H1 (cell line): ENCODE data around the gene BSDC1. TPM values are rescaled to one million over a fixed set of nuclear protein-coding genes. Genes with fewer than 3 reads are reported as not detected.

ENCODE experiments used
- ASH2L ChIP-seq: fragments of 200-600, 300-600 bp; sonication (generic); IDR thresholded peaks from one replicate; pipeline ENCODE4 v1.7.1; 2017; ENCODE audit warnings: low read length
- CHD1 ChIP-seq: IDR thresholded peaks from 2 replicates; pipeline ENCODE4 v1.6.1; 2012; ENCODE audit warnings: low read depth, low read length, improper control_type of control experiment
- E2F6 ChIP-seq: IDR thresholded peaks from 2 replicates; pipeline ENCODE4 v1.6.1; 2012; ENCODE audit warnings: inconsistent platforms
- HDAC2 ChIP-seq, 2 experiments: fragments of 300-600 bp in 1 of 2; sonication (generic) in 1 of 2; IDR thresholded peaks; 2 replicates each; pipeline ENCODE4 v1.6.1; 2011 to 2012; ENCODE audit warnings: low read depth in 2 of 2, low read length in 2 of 2, mild to moderate bottlenecking in 2 of 2, moderate library complexity in 2 of 2, borderline replicate concordance in 1 of 2, inconsistent platforms in 1 of 2
- HDAC6 ChIP-seq: IDR thresholded peaks from one replicate; pipeline ENCODE4 v1.7.1; 2012; ENCODE audit warnings: low read depth, mild to moderate bottlenecking, inconsistent platforms, low read length, moderate library complexity
- JUN ChIP-seq: IDR thresholded peaks from 2 replicates; pipeline ENCODE4 v1.6.1; 2011; ENCODE audit warnings: low read depth, mild to moderate bottlenecking, improper control_type of control experiment, low read length
- KDM1A ChIP-seq: fragments of 200-600, 300-600 bp; sonication (generic); IDR thresholded peaks from 2 replicates; pipeline ENCODE4 v1.7.1; 2016; ENCODE audit warnings: mild to moderate bottlenecking, low read length, borderline replicate concordance
- KDM4A ChIP-seq: IDR thresholded peaks from one replicate; pipeline ENCODE4 v1.7.1; 2012; ENCODE audit warnings: low read depth, mild to moderate bottlenecking, moderate library complexity, low read length, inconsistent platforms; ENCODE audit not compliant: severe bottlenecking
- POLR2A ChIP-seq, 2 experiments: IDR thresholded peaks; 1 replicate in 1 of 2; 2 replicates in 1 of 2; pipeline ENCODE4 v1.6.1; 2011; ENCODE audit warnings: low read depth in 2 of 2, low read length in 2 of 2, mild to moderate bottlenecking in 2 of 2; ENCODE audit errors: control extremely low read depth in 1 of 2
- RNF2 ChIP-seq: fragments of 200-900, 300-1000 bp; sonication (generic); IDR thresholded peaks from 2 replicates; pipeline ENCODE4 v1.7.1; 2016; ENCODE audit warnings: borderline replicate concordance, low read depth, mild to moderate bottlenecking, antibody characterized with exemption, low read length; ENCODE audit not compliant: poor library complexity, severe bottlenecking; ENCODE audit errors: missing control alignments
- SIN3A ChIP-seq, 2 experiments: IDR thresholded peaks in 1 of 2; conservative IDR thresholded peaks in 1 of 2; 2 replicates each; pipeline ENCODE4 v1.6.1; 2011 to 2012; ENCODE audit warnings: low read length in 2 of 2, improper control_type of control experiment in 1 of 2, low read depth in 1 of 2, mild to moderate bottlenecking in 1 of 2
- TCF12 ChIP-seq: IDR thresholded peaks from 2 replicates; pipeline ENCODE4 v1.6.1; 2011; ENCODE audit warnings: low read depth, mild to moderate bottlenecking, low read length
- TEAD4 ChIP-seq: IDR thresholded peaks from 2 replicates; pipeline ENCODE4 v1.6.1; 2012; ENCODE audit warnings: low read depth, low read length, inconsistent platforms, mixed read lengths
- YY1 ChIP-seq: IDR thresholded peaks from 2 replicates; pipeline ENCODE4 v1.6.1; 2011; ENCODE audit warnings: low read depth, mild to moderate bottlenecking, low read length
- polyA plus RNA-seq, 7 experiments: library from polyadenylated mRNA; depleted of rRNA in 3 of 7; stranded (reverse) in 5 of 7; unstranded in 2 of 7; fragments of >200 nt in 5 of 7; fragments of 200-250 nt in 2 of 7; gene quantifications; 1 replicate in 5 of 7; 2 replicates in 1 of 7; 4 replicates in 1 of 7; pipeline versions ENCODE4 v1.2.1 to v1.2.3, GENCODE V29; 2011 to 2013; ENCODE audit warnings: missing spikeins in 2 of 7, mixed read lengths in 2 of 7
- total RNA-seq: library from RNA; stranded (reverse); fragmentation: NEBNext Ultra II Directional; extraction: Animal tissue kit (Norgen Biotek cat#: 25700); gene quantifications from 2 replicates; pipeline ENCODE4 v1.2.1, GENCODE V29; 2021
- TF ChIP-seq, protein P1 (sequence below): IDR thresholded peaks from 2 replicates; pipeline ENCODE4 v1.6.1; 2011; ENCODE audit warnings: low read length, improper control_type of control experiment

Gene BSDC1
- total and polyA plus RNA-seq, 2 of the 8 experiments (the other 6 are each of a cell fraction or from before 2014, with no cell fraction given), result 24.8 to 40.7 TPM

DNA sequence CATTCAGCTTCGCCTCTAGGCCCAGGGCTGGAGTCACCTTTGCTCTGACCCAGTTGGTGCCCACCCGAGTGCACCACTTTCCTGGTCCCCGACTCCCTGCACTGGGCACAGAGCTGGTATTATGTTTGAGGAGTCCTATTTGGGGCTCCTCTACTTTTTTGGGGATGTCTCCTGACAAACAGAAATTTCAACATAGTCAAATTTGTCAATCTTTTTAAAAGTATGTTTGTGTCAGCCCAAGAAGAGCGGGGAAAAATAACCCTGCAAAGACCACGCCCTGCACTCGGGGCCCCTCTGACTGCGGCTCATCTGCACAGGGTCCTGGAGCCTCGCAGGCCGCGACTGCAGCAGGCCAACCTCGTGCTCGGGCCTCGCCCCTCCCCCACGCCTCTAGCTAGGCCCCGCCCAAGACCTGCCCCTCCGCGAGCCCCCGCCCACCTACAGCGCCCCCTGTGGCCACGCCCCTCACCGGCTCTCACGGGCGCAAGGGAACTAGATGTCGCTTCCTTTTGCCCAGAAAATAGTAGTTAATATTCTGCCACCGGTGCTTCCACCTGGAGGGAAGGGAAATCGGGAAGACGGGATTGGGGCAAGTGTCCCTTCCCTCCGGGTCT, 43.3 kb downstream of the BSDC1 start (continued):
- TF ChIP-seq KDM4A (peak; percentile 69), SIN3A (conservative IDR thresholded peaks at IDR 0.05 in 1 of 2, IDR thresholded peaks at IDR 0.05 in 1 of 2; ENCODE audit: low read depth in 1 of 2, low read length in 2 of 2) (0 out of 4 replicates have a peak, but pooled peaks of 1 of the 2 experiments have one; percentile 9), HDAC6 (no peak), TCF12 (0 out of 2 replicates have a peak, but pooled peaks have one; percentile 76), E2F6 (peak; percentile 99), YY1 (no peak), HDAC2 (IDR thresholded peaks at IDR 0.05; ENCODE audit: borderline replicate concordance in 1 of 2, low read depth in 2 of 2, low read length in 2 of 2) (peak in 1 of 2 experiments; percentile 96; a peak in 2 of 4 replicates), KDM1A (peak; percentile 70; the same call in 1 of the 2 replicates), POLR2A (IDR thresholded peaks at IDR 0.05; ENCODE audit: control extremely low read depth in 1 of 2, low read depth in 2 of 2, low read length in 2 of 2) (no peak), ASH2L (no peak), JUN (no peak), RNF2 (peak; percentile 82), CHD1 (no peak), TEAD4 (peak; percentile 31; the same call in 1 of the 2 replicates)
- TF ChIP-seq, protein P1, sequence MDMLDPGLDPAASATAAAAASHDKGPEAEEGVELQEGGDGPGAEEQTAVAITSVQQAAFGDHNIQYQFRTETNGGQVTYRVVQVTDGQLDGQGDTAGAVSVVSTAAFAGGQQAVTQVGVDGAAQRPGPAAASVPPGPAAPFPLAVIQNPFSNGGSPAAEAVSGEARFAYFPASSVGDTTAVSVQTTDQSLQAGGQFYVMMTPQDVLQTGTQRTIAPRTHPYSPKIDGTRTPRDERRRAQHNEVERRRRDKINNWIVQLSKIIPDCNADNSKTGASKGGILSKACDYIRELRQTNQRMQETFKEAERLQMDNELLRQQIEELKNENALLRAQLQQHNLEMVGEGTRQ, result no peak
